ENCODE measurements around the gene MKI67. TPM values are rescaled to one million over a fixed set of nuclear protein-coding genes. Genes with fewer than 3 reads are reported as not detected.

The MKI67 gene
- polyA plus RNA-seq, 1 of the 3 experiments (the other 2 are of a cell fraction): 7.5 TPM

DNA sequence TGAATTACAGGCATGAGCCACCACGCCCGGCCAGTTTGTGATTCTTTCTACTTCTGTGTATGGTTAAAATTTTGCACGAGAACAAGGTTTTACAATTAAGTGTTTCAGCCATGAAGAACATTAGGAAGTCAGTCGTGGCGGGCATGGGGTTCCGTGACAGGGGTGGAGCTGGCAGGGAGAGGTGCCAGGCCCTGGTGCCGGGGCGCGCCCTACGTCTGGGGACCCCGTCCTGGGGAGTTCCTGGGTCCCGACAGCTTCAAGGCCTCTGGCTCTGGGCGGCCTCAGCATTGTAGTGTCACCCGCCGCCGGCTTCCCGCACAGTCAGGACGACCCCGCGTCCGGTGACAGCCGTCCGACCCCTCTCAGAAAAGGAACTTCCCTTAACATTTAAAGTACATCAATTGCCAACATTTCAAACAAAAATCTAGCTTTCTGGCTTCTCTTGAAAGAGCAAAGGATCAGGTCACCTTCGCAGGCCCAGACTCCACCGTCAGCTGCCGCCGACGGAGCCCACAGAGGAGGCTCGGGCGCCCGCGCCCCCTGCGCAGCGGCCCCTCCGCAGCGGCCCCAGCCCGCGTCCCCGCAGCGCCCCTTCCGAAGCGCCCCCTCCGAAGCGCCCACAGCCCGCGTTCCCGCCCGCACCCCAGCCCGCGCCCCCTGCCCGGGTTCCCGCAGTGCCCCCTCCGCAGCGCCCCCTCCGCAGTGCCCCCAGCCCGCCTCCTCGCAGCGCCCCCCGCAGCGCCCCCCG lies 23.2 kb upstream of the MKI67 start:
- H2AFZ ChIP-seq (ENCODE audit: low read depth): no peak overlapping the region

GRCh38 chr10:128147669-128148068 lies 21.4 kb upstream of the MKI67 start:
- TF ChIP-seq, protein P1, sequence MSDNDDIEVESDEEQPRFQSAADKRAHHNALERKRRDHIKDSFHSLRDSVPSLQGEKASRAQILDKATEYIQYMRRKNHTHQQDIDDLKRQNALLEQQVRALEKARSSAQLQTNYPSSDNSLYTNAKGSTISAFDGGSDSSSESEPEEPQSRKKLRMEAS (IDR thresholded peaks at IDR 0.05; ENCODE audit: low read depth): no peak
- TF ChIP-seq, protein P2, sequence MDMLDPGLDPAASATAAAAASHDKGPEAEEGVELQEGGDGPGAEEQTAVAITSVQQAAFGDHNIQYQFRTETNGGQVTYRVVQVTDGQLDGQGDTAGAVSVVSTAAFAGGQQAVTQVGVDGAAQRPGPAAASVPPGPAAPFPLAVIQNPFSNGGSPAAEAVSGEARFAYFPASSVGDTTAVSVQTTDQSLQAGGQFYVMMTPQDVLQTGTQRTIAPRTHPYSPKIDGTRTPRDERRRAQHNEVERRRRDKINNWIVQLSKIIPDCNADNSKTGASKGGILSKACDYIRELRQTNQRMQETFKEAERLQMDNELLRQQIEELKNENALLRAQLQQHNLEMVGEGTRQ (IDR thresholded peaks at IDR 0.05; ENCODE audit: borderline replicate concordance, low read depth, low read length): no peak
- TF ChIP-seq NFIC (IDR thresholded peaks at IDR 0.05; ENCODE audit: borderline replicate concordance): peak; percentile 68
- peak; percentile 63 for TF ChIP-seq TCF12 (IDR thresholded peaks at IDR 0.05)
- TF ChIP-seq PBX3 (IDR thresholded peaks at IDR 0.05): peak; percentile 74
- no peak for TF ChIP-seq TEAD4 (IDR thresholded peaks at IDR 0.05; ENCODE audit: borderline replicate concordance, insufficient read depth)
- peak; percentile 63; the same call in 1 of the 2 replicates for TF ChIP-seq FOSL2 (IDR thresholded peaks at IDR 0.05; ENCODE audit: borderline replicate concordance, low read depth)
- TF ChIP-seq JUND (IDR thresholded peaks at IDR 0.05): peak; percentile 47
- Histone ChIP-seq H3K79me2 (ENCODE audit: insufficient read depth) (no peaks in the 10 kb centered on the region), H3F3A (replicated peaks; ENCODE audit: insufficient read depth) (no peaks in the 10 kb centered on the region), H4K20me1 (ENCODE audit: insufficient read depth) (no peaks in the 10 kb centered on the region), H3K4me1 (ENCODE audit: control insufficient read depth in 1 of 2, insufficient read depth in 2 of 2, low read depth in 1 of 2, low read length in 1 of 2) (peaks cover 6 to 8% of the 10 kb centered on the region in 2 experiments; a peak in 2 of 4 replicates), H3K9me3 (no peaks in the 10 kb centered on the region), H3K9me2 (no peaks in the 10 kb centered on the region), H3K27ac (ENCODE audit: low read depth in 2 of 2, low read length in 1 of 2) (peak overlapping the region in 1 of 2 experiments; percentile 16; a peak in 1 of 4 replicates), H3K9ac (no peak overlapping the region), H3K27me3 (ENCODE audit: insufficient read depth) (no peaks in the 10 kb centered on the region), H3K4me2 (peak overlapping the region; percentile 40; the same call in 1 of the 2 replicates), H2AFZ (ENCODE audit: low read depth) (no peak overlapping the region), H3K4me3 (ENCODE audit: low read depth in 2 of 2, low read length in 1 of 2) (no peak overlapping the region), H3K36me3 (replicated peaks in 1 of 2; ENCODE audit: control insufficient read depth in 1 of 2, insufficient read depth in 2 of 2, low read length in 1 of 2) (no peaks in the 10 kb centered on the region)
- no peak for DNase-seq
- 20% methylated on average over 2 of the region's 2 CpGs for WGBS (ENCODE audit: low lambda C conversion rate)
- CTCF ChIA-PET: no interaction called here
- POLR2A ChIA-PET: no interaction called here

More for the DNA sequence above, 23.2 kb upstream of the MKI67 start:
- H3K9me2 ChIP-seq: no peaks in the 10 kb centered on the region
- 55% methylated on average over 38 of the region's 61 CpGs for WGBS (ENCODE audit: low lambda C conversion rate)
- H3K4me3 ChIP-seq (ENCODE audit: low read depth in 2 of 2, low read length in 1 of 2): peak overlapping the region in 1 of 2 experiments; percentile 28; a peak in 1 of 4 replicates
- no peaks in the 10 kb centered on the region for H3F3A ChIP-seq (replicated peaks; ENCODE audit: insufficient read depth)
- no peak overlapping the region for H3K4me2 ChIP-seq
- H3K9ac ChIP-seq: no peak overlapping the region
- ChIA-PET CTCF (interaction anchor here (0.6 to 7.9 kb wide), 31 partner anchors 10 to 295 kb away, joined by 3 to 143 read pairs (median 3); partner anchors contain the start of gene MKI67), POLR2A (no interaction called here)
- TF ChIP-seq, protein P3, sequence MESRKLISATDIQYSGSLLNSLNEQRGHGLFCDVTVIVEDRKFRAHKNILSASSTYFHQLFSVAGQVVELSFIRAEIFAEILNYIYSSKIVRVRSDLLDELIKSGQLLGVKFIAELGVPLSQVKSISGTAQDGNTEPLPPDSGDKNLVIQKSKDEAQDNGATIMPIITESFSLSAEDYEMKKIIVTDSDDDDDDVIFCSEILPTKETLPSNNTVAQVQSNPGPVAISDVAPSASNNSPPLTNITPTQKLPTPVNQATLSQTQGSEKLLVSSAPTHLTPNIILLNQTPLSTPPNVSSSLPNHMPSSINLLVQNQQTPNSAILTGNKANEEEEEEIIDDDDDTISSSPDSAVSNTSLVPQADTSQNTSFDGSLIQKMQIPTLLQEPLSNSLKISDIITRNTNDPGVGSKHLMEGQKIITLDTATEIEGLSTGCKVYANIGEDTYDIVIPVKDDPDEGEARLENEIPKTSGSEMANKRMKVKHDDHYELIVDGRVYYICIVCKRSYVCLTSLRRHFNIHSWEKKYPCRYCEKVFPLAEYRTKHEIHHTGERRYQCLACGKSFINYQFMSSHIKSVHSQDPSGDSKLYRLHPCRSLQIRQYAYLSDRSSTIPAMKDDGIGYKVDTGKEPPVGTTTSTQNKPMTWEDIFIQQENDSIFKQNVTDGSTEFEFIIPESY (IDR thresholded peaks at IDR 0.05; ENCODE audit: borderline replicate concordance, low read depth): no peak
- no peak for TF ChIP-seq TAF1 (IDR thresholded peaks at IDR 0.05; ENCODE audit: borderline replicate concordance, low read depth, low read length)
- no peak for TF ChIP-seq EP300 (IDR thresholded peaks at IDR 0.05; ENCODE audit: borderline replicate concordance in 1 of 2, low read depth in 1 of 2, low read length in 1 of 2)
- no peak for TF ChIP-seq CHD2 (IDR thresholded peaks at IDR 0.05; ENCODE audit: low read length, partially characterized antibody)
- TF ChIP-seq GABPA (IDR thresholded peaks at IDR 0.05; ENCODE audit: low read depth): no peak
- no peak for TF ChIP-seq FOXJ3 (CRISPR knock-in tag; IDR thresholded peaks at IDR 0.05)
- TF ChIP-seq, protein P1 (IDR thresholded peaks at IDR 0.05; ENCODE audit: low read depth): no peak
- no peak for TF ChIP-seq IRF3 (IDR thresholded peaks at IDR 0.05; ENCODE audit: low read depth, low read length)
- no peak for TF ChIP-seq NFIC (IDR thresholded peaks at IDR 0.05; ENCODE audit: borderline replicate concordance)
- TF ChIP-seq RFX5 (IDR thresholded peaks at IDR 0.05; ENCODE audit: low read length): no peak
- TF ChIP-seq RXRA (IDR thresholded peaks at IDR 0.05; ENCODE audit: borderline replicate concordance, low read depth): no peak
- no peaks in the 10 kb centered on the region for H3K79me2 ChIP-seq (ENCODE audit: insufficient read depth)
- no peak overlapping the region for H3K27ac ChIP-seq (ENCODE audit: low read depth in 2 of 2, low read length in 1 of 2)
- H3K9me3 ChIP-seq: no peaks in the 10 kb centered on the region
- DNase-seq: no peak
- no peaks in the 10 kb centered on the region for H3K36me3 ChIP-seq (replicated peaks in 1 of 2; ENCODE audit: control insufficient read depth in 1 of 2, insufficient read depth in 2 of 2, low read length in 1 of 2)
- no peaks in the 10 kb centered on the region for H3K27me3 ChIP-seq (ENCODE audit: insufficient read depth)
- peaks cover 6 to 14% of the 10 kb centered on the region in 2 experiments; a peak in 2 of 4 replicates for H3K4me1 ChIP-seq (ENCODE audit: control insufficient read depth in 1 of 2, insufficient read depth in 2 of 2, low read depth in 1 of 2, low read length in 1 of 2)
- no peaks in the 10 kb centered on the region for H4K20me1 ChIP-seq (ENCODE audit: insufficient read depth)
